Sigmoid colon (tissue), 7 donors: ENCODE results near the gene CD63. TPM values are rescaled to one million over a fixed set of nuclear protein-coding genes. Genes with fewer than 3 reads are reported as not detected.
A peak's percentile ranks its signal among the peaks of the same experiment; 100 is the strongest.

Experiments
- DNase-seq: peaks from one replicate; pipeline ENCODE4 v3.0.0-alpha.2; 2019
- H3K27ac ChIP-seq, 4 donors: fragments of 200-600 bp; sonication (generic); one replicate each; pipeline ENCODE4 v1.5.1; 2016 to 2019; ENCODE audit warnings: mild to moderate bottlenecking in 1 of 4
- H3K27me3 ChIP-seq, 3 donors: fragments of 200-600 bp; sonication (generic); one replicate each; pipeline ENCODE4 v1.5.1; 2019; ENCODE audit warnings: mild to moderate bottlenecking in 1 of 3
- H3K36me3 ChIP-seq, 4 donors: fragments of 200-600 bp; sonication (generic); one replicate each; pipeline ENCODE4 v1.5.1; 2016 to 2019
- H3K4me1 ChIP-seq, 4 donors: fragments of 200-600 bp; sonication (generic); one replicate each; pipeline ENCODE4 v1.5.1; 2017 to 2019
- H3K4me3 ChIP-seq, 4 donors: fragments of 200-600 bp; sonication (generic); one replicate each; pipeline ENCODE4 v1.5.1; 2017 to 2019; ENCODE audit warnings: mild to moderate bottlenecking in 2 of 4, moderate library complexity in 1 of 4
- H3K9me3 ChIP-seq, 4 donors: fragments of 200-600 bp in 3 of 4; sonication (generic) in 3 of 4; one replicate each; pipeline versions ENCODE4 v1.5.1 to v1.6.1; 2013 to 2019
- CTCF ChIP-seq, 4 experiments: fragments of 450-650 bp in 3 of 4; fragments of 200-600 bp in 1 of 4; IDR thresholded peaks; one replicate each; pipeline ENCODE4 v1.5.1; 2016 to 2019; ENCODE audit warnings: antibody characterized with exemption in 4 of 4, mild to moderate bottlenecking in 3 of 4, moderate library complexity in 2 of 4
- EP300 ChIP-seq, 4 donors: sonication (generic); formaldehyde crosslinking; IDR thresholded peaks; one replicate each; pipeline ENCODE4 v1.6.1; 2017; ENCODE audit warnings: antibody characterized with exemption in 4 of 4
- POLR2A ChIP-seq, 2 donors: fragments of 450-650 bp; IDR thresholded peaks; one replicate each; pipeline ENCODE4 v1.6.1; 2016; ENCODE audit warnings: antibody characterized with exemption in 2 of 2, mild to moderate bottlenecking in 2 of 2, moderate library complexity in 2 of 2
- POLR2AphosphoS5 ChIP-seq, 4 donors: sonication (generic); formaldehyde crosslinking; IDR thresholded peaks; one replicate each; pipeline ENCODE4 v1.6.1; 2017; ENCODE audit warnings: antibody characterized with exemption in 4 of 4
- WGBS, 2 donors: extraction: QIAGEN DNeasy Blood & Tissue Kit; methylation state at CpG; one replicate each; pipeline ENCODE4 v1.1.7; 2013; 5-methylcytosine and 5-hydroxymethylcytosine counted together
- intact Hi-C: fragments of 100-400 bp; cut with DNase I; formaldehyde crosslinking; loops from one replicate; pipeline ENCODE4 v1.15.1; 2023
- polyA plus RNA-seq, 3 donors: library from polyadenylated mRNA; stranded (reverse); fragments of 200-250 nt; gene quantifications; one replicate each; pipeline ENCODE4 v1.2.3, GENCODE V29; 2013
- small RNA-seq, 3 donors: library from RNA; depleted of rRNA; stranded (forward); fragments of <200 nt; gene quantifications; one replicate each; pipeline ENCODE3, GENCODE V24; 2016
- total RNA-seq, 4 donors: library from RNA; depleted of rRNA; stranded (reverse); fragments of >200 nt; gene quantifications; one replicate each; pipeline ENCODE4 v1.1.0, GENCODE V29; 2016
- donor health status: healthy with polysubstance abuse.
- donor health status: Bipolar disorder and iron deficiency.
- donor health status: healthy.

Gene CD63
- total and polyA plus RNA-seq, 7 donors, result 450 to 1,058 (median 842) TPM

- 2 to 20% methylated on average over 17 of the region's 17 CpGs for WGBS, 2 donors
- TF ChIP-seq CTCF (IDR thresholded peaks at IDR 0.05) (peak in 3 of 4 experiments; percentile 28 to 48 (median 44)), POLR2A (IDR thresholded peaks at IDR 0.05) (no peak), POLR2AphosphoS5 (IDR thresholded peaks at IDR 0.05) (peak in 1 of 4 donors; percentile 32), EP300 (IDR thresholded peaks at IDR 0.05) (no peak)
- intact Hi-C loops, result loop anchor here (1.0 kb wide), 1 partner anchor 40 kb away; no protein-coding TSS in a partner anchor
Observed at GRCh38 chr12:55681142-55682077, 47.4 kb downstream of the CD63 start.

GRCh38 chr12:55679691-55680090, 49.1 kb downstream of the CD63 start:
- DNase-seq, result peak; percentile 58
- H3K4me1 ChIP-seq, result peaks cover 0 to 15% (median 11%) of the 10 kb centered on the region in 4 donors
- H3K4me3 ChIP-seq, result no peak overlapping the region
- H3K9me3 ChIP-seq, result no peaks in the 10 kb centered on the region
- H3K27me3 ChIP-seq, result no peaks in the 10 kb centered on the region
- no peak overlapping the region for H3K27ac ChIP-seq
- peaks cover 0 to 2% (median 0%) of the 10 kb centered on the region in 4 donors for H3K36me3 ChIP-seq
- TF ChIP-seq POLR2AphosphoS5 (IDR thresholded peaks at IDR 0.05), result no peak
- no peak for TF ChIP-seq POLR2A (IDR thresholded peaks at IDR 0.05)
- no peak for TF ChIP-seq CTCF (IDR thresholded peaks at IDR 0.05)
- no peak for TF ChIP-seq EP300 (IDR thresholded peaks at IDR 0.05)
- intact Hi-C loops, result no loop called here
- WGBS, 2 donors, result 89 to 94% methylated on average over 5 of the region's 5 CpGs

More at GRCh38 chr12:55681142-55682077, 47.4 kb downstream of the CD63 start:
- Histone ChIP-seq H3K36me3 (peaks cover 0 to 19% (median 1%) of the 10 kb centered on the region in 4 donors), H3K27me3 (no peaks in the 10 kb centered on the region), H3K4me1 (peaks cover 0 to 15% (median 11%) of the 10 kb centered on the region in 4 donors), H3K9me3 (no peaks in the 10 kb centered on the region), H3K4me3 (peak overlapping the region in 1 of 4 donors; percentile 14), H3K27ac (peak overlapping the region; percentile 16 to 69 (median 62))
- peak; percentile 81 for DNase-seq

GRCh38 chr12:55676707-55677106, 52.1 kb downstream of the CD63 start:
- Histone ChIP-seq H3K9me3 (no peaks in the 10 kb centered on the region), H3K4me3 (no peak overlapping the region), H3K4me1 (peaks cover 0 to 9% (median 7%) of the 10 kb centered on the region in 4 donors), H3K36me3 (no peaks in the 10 kb centered on the region), H3K27ac (no peak overlapping the region), H3K27me3 (no peaks in the 10 kb centered on the region)
- WGBS, 2 donors, result 73 to 74% methylated on average over 6 of the region's 6 CpGs
- DNase-seq, result no peak
- intact Hi-C loops, result no loop called here
- TF ChIP-seq POLR2A (IDR thresholded peaks at IDR 0.05), result no peak
- TF ChIP-seq POLR2AphosphoS5 (IDR thresholded peaks at IDR 0.05), result peak in 1 of 4 donors; percentile 42
- peak in 1 of 4 donors; percentile 58 for TF ChIP-seq EP300 (IDR thresholded peaks at IDR 0.05)

- 37 to 69% methylated on average over 8 of the region's 8 CpGs for WGBS, 2 donors
- Histone ChIP-seq H3K4me3 (no peak overlapping the region), H3K36me3 (no peaks in the 10 kb centered on the region), H3K27ac (no peak overlapping the region), H3K9me3 (no peaks in the 10 kb centered on the region), H3K4me1 (no peaks in the 10 kb centered on the region), H3K27me3 (no peaks in the 10 kb centered on the region)
- intact Hi-C loops, result no loop called here
- no peak for TF ChIP-seq POLR2A (IDR thresholded peaks at IDR 0.05)
- no peak for TF ChIP-seq CTCF (IDR thresholded peaks at IDR 0.05)
- no peak for TF ChIP-seq EP300 (IDR thresholded peaks at IDR 0.05)
- DNase-seq, result peak; percentile 48
Observed at GRCh38 chr12:55675666-55676065, 53.1 kb downstream of the CD63 start.

Small RNA genes lying within 50 kb of the gene (small RNA-seq; reads per million reads assigned to genes)
- gene AC009779.1, result 0 reads per million in 3 donors
- 0 reads per million in 3 donors for gene RF00017

Other genes with a start within 250 kb of the CD63 start
- gene OR6C68, start 236.6 kb downstream of the CD63 start, total RNA-seq, result not detected
- gene OR6C68, start 236.6 kb downstream of the CD63 start, polyA plus RNA-seq, result not detected
- gene OR6C4, start 179.4 kb downstream of the CD63 start, total RNA-seq, result not detected
- not detected for gene OR6C4, start 179.4 kb downstream of the CD63 start, polyA plus RNA-seq
- not detected for gene OR2AP1, start 156.5 kb downstream of the CD63 start, total RNA-seq
- not detected for gene OR2AP1, start 156.5 kb downstream of the CD63 start, polyA plus RNA-seq
- not detected for gene OR10P1, start 92.1 kb downstream of the CD63 start, total RNA-seq
- not detected for gene OR10P1, start 92.1 kb downstream of the CD63 start, polyA plus RNA-seq
- 100 to 1,000 TPM in 3 of 4 donors, 10 to 100 TPM in 1; 66.6 to 588 (median 204) TPM for gene ITGA7, start 21.1 kb downstream of the CD63 start, total RNA-seq
- gene ITGA7, start 21.1 kb downstream of the CD63 start, polyA plus RNA-seq, result 10 to 100 TPM in 1 of 3 donors, 1 to 10 TPM in 2; 1.8 to 21.0 (median 3.6) TPM
- 100 to 1,000 TPM; 173 to 356 (median 317) TPM for gene BLOC1S1, start 13.0 kb downstream of the CD63 start, total RNA-seq
- gene BLOC1S1, start 13.0 kb downstream of the CD63 start, polyA plus RNA-seq, result 100 to 1,000 TPM; 329 to 655 (median 634) TPM
- gene RDH5, start 8.6 kb downstream of the CD63 start, total RNA-seq, result 10 to 100 TPM; 11.2 to 37.5 (median 32.1) TPM
- 10 to 100 TPM in 2 of 3 donors, 1 to 10 TPM in 1; 8.4 to 34.4 (median 27.1) TPM for gene RDH5, start 8.6 kb downstream of the CD63 start, polyA plus RNA-seq
- gene GDF11, start 14.1 kb upstream of the CD63 start, total RNA-seq, result 10 to 100 TPM in 1 of 4 donors, 1 to 10 TPM in 3; 4.3 to 12.2 (median 4.6) TPM
- 1 to 10 TPM; 1.2 to 3.9 (median 2.4) TPM for gene GDF11, start 14.1 kb upstream of the CD63 start, polyA plus RNA-seq
- gene SARNP, start 88.7 kb upstream of the CD63 start, total RNA-seq, result 10 to 100 TPM; 49.0 to 81.9 (median 76.9) TPM
- gene SARNP, start 88.7 kb upstream of the CD63 start, polyA plus RNA-seq, result 100 to 1,000 TPM in 2 of 3 donors, 10 to 100 TPM in 1; 93.1 to 106 (median 104) TPM
- 10 to 100 TPM in 2 of 4 donors, 1 to 10 TPM in 2; 9.1 to 18.1 (median 12.0) TPM for gene ORMDL2, start 89.0 kb upstream of the CD63 start, total RNA-seq
- 10 to 100 TPM; 18.0 to 64.6 (median 32.4) TPM for gene ORMDL2, start 89.0 kb upstream of the CD63 start, polyA plus RNA-seq
- 10 to 100 TPM; 19.0 to 31.3 (median 25.4) TPM for gene DNAJC14, start 100.6 kb upstream of the CD63 start, total RNA-seq
- 10 to 100 TPM; 13.2 to 27.2 (median 14.4) TPM for gene DNAJC14, start 100.6 kb upstream of the CD63 start, polyA plus RNA-seq
- gene MMP19, start 113.9 kb upstream of the CD63 start, total RNA-seq, result 10 to 100 TPM in 1 of 4 donors, 1 to 10 TPM in 3; 6.0 to 18.0 (median 7.5) TPM
- 1 to 10 TPM; 1.2 to 6.0 (median 2.1) TPM for gene MMP19, start 113.9 kb upstream of the CD63 start, polyA plus RNA-seq
- 10 to 100 TPM; 17.5 to 31.7 (median 27.6) TPM for gene PYM1, start 198.9 kb upstream of the CD63 start, total RNA-seq
- 10 to 100 TPM; 59.9 to 93.9 (median 65.5) TPM for gene PYM1, start 198.9 kb upstream of the CD63 start, polyA plus RNA-seq
- 10 to 100 TPM; 21.4 to 76.4 (median 49.1) TPM for gene DGKA, start 202.2 kb upstream of the CD63 start, total RNA-seq
- 10 to 100 TPM; 43.0 to 97.8 (median 44.4) TPM for gene DGKA, start 202.2 kb upstream of the CD63 start, polyA plus RNA-seq
- 1 to 10 TPM in 1 of 4 donors, under 1 TPM in 1, not detected in 2; 0.71 to 1.3 TPM for gene PMEL, start 237.0 kb upstream of the CD63 start, total RNA-seq
- 1 to 10 TPM; 1.2 to 1.8 (median 1.7) TPM for gene PMEL, start 237.0 kb upstream of the CD63 start, polyA plus RNA-seq
- gene CDK2, start 237.8 kb upstream of the CD63 start, total RNA-seq, result 10 to 100 TPM; 11.4 to 27.7 (median 18.8) TPM
- gene CDK2, start 237.8 kb upstream of the CD63 start, polyA plus RNA-seq, result 10 to 100 TPM in 2 of 3 donors, 1 to 10 TPM in 1; 7.2 to 23.4 (median 11.1) TPM
- 100 to 1,000 TPM in 3 of 4 donors, 10 to 100 TPM in 1; 92.8 to 102 (median 101) TPM for gene RAB5B, start 245.1 kb upstream of the CD63 start, total RNA-seq
- gene RAB5B, start 245.1 kb upstream of the CD63 start, polyA plus RNA-seq, result 100 to 1,000 TPM in 1 of 3 donors, 10 to 100 TPM in 2; 82.8 to 113 (median 83.5) TPM